GM12874 (cell line): ENCODE data around the gene RAB3IP.

Source experiments
- CTCF ChIP-seq: IDR thresholded peaks from 2 replicates; pipeline ENCODE4 v1.5.1; 2011; ENCODE audit warnings: low read depth, mild to moderate bottlenecking, control low read depth, low read length, moderate library complexity; ENCODE audit not compliant: insufficient read depth

The RAB3IP gene

GRCh38 chr12:69837657-69838415, 99.2 kb downstream of the RAB3IP start:
- TF ChIP-seq CTCF: no peak

- no peak for TF ChIP-seq CTCF
Observed at GRCh38 chr12:69840727-69841126, 102.1 kb downstream of the RAB3IP start.

GRCh38 chr12:69843608-69844007, 104.9 kb downstream of the RAB3IP start:
- TF ChIP-seq CTCF: no peak

GRCh38 chr12:69844416-69844815, 105.8 kb downstream of the RAB3IP start:
- TF ChIP-seq CTCF: no peak

GRCh38 chr12:69844836-69845235, 106.2 kb downstream of the RAB3IP start:
- no peak for TF ChIP-seq CTCF

GRCh38 chr12:69846976-69847375, 108.3 kb downstream of the RAB3IP start:
- no peak for TF ChIP-seq CTCF

GRCh38 chr12:69851976-69852375, 113.3 kb downstream of the RAB3IP start:
- no peak for TF ChIP-seq CTCF

GRCh38 chr12:69866698-69867097, 128.0 kb downstream of the RAB3IP start:
- no peak for TF ChIP-seq CTCF
